CD8-positive, alpha-beta memory T cell (primary cell): Measurements from ENCODE around the gene DIPK1B. TPM values are rescaled to one million over a fixed set of nuclear protein-coding genes. Genes with fewer than 3 reads are reported as not detected.
A peak's percentile ranks its signal among the peaks of the same experiment; 100 is the strongest.

ENCODE experiments used
- CTCF ChIA-PET: fragments of 350-600 bp; sonication (Branson Sonifier 250); formaldehyde crosslinking; loops from one replicate; lab custom pipeline; 2021; ENCODE audit warnings: antibody characterized with exemption; lab: Charles Lee
- POLR2A ChIA-PET: fragments of 350-600 bp; sonication (Branson Sonifier 250); formaldehyde crosslinking; loops from one replicate; lab custom pipeline; 2021; ENCODE audit warnings: antibody characterized with exemption; lab: Charles Lee
- DNase-seq, 5 donors: peaks; one replicate each; pipeline versions ENCODE4 v3.0.0 to v3.0.0-alpha.2; 2020 to 2022; ENCODE audit warnings: mixed read lengths in 1 of 5
- H3K27ac ChIP-seq: one replicate; pipeline ENCODE4 v1.7.0; 2013; ENCODE audit warnings: low read depth, mild to moderate bottlenecking, low read length, moderate library complexity
- H3K27me3 ChIP-seq: 2 replicates; pipeline ENCODE4 v1.7.0; 2013; ENCODE audit warnings: low read length, mild to moderate bottlenecking; ENCODE audit not compliant: insufficient read depth, poor library complexity, severe bottlenecking
- H3K36me3 ChIP-seq: 2 replicates; pipeline ENCODE4 v1.7.0; 2013; ENCODE audit warnings: mild to moderate bottlenecking, low read length, moderate library complexity; ENCODE audit not compliant: insufficient read depth
- H3K4me1 ChIP-seq: 2 replicates; pipeline ENCODE4 v1.7.0; 2013; ENCODE audit warnings: mild to moderate bottlenecking, low read length, moderate library complexity; ENCODE audit not compliant: insufficient read depth
- H3K4me3 ChIP-seq: 2 replicates; pipeline ENCODE4 v1.7.0; 2013; ENCODE audit warnings: mild to moderate bottlenecking, low read length
- H3K9me3 ChIP-seq: 2 replicates; pipeline ENCODE4 v1.7.0; 2013; ENCODE audit warnings: mild to moderate bottlenecking, low read length
- H3K27ac Mint-ChIP-seq, 8 donors: one replicate each; pipeline ENCODE4 v1.8.0; 2020 to 2021; ENCODE audit warnings: mixed read lengths in 8 of 8, mild to moderate bottlenecking in 6 of 8, inconsistent platforms in 3 of 8, moderate library complexity in 3 of 8
- H3K27me3 Mint-ChIP-seq, 2 donors: one replicate each; pipeline ENCODE4 v1.8.0; 2020 to 2021; ENCODE audit warnings: mixed read lengths in 2 of 2, mild to moderate bottlenecking in 1 of 2, moderate library complexity in 1 of 2
- H3K36me3 Mint-ChIP-seq, 3 donors: one replicate each; pipeline ENCODE4 v1.8.0; 2020 to 2021; ENCODE audit warnings: mixed read lengths in 3 of 3, inconsistent platforms in 1 of 3, mild to moderate bottlenecking in 1 of 3
- H3K4me1 Mint-ChIP-seq, 3 donors: one replicate each; pipeline ENCODE4 v1.8.0; 2020 to 2021; ENCODE audit warnings: mixed read lengths in 3 of 3, inconsistent platforms in 1 of 3, mild to moderate bottlenecking in 1 of 3
- H3K4me3 Mint-ChIP-seq, 7 donors: one replicate each; pipeline ENCODE4 v1.8.0; 2020 to 2021; ENCODE audit warnings: mixed read lengths in 7 of 7, mild to moderate bottlenecking in 6 of 7, moderate library complexity in 4 of 7, inconsistent platforms in 2 of 7
- H3K9me3 Mint-ChIP-seq, 5 donors: one replicate each; pipeline ENCODE4 v1.8.0; 2020 to 2022; ENCODE audit warnings: mixed read lengths in 5 of 5, mild to moderate bottlenecking in 3 of 5, moderate library complexity in 2 of 5, inconsistent platforms in 1 of 5
- polyA plus RNA-seq: library from polyadenylated mRNA; unstranded; fragments of 300-500 nt; fragmentation: Illumina TruSeq; gene quantifications from one replicate; pipeline ENCODE4 v1.2.3, GENCODE V29; 2021
- total RNA-seq, 2 experiments: library from RNA; stranded (reverse); gene quantifications; one replicate each; pipeline ENCODE4 v1.2.3, GENCODE V29; 2021

Gene DIPK1B
- total and polyA plus RNA-seq, 3 experiments from 2014 or later, result not detected

DNA sequence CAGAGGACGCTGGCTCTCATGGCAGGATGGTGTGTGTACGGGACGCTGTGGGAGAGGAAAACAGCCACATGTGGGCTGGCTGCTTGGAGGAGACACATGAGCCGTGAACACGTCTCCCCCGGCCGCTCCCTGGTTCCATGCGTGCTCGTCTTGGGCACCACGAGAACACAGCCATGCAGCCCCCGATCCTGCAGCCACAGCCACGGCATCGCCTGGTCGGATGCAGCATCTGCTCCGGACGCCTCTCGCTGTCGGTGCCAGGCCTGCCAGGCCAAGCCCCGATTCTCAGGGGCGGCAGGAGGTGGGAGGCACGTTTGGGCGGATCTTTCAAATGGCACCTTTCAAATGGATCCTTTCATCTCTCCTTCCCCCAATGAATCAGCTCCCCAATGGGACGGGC lies 27.1 kb downstream of the DIPK1B start:
- Histone ChIP-seq H3K4me3 (no peak overlapping the region), H3K27me3 (no peaks in the 10 kb centered on the region), H3K9me3 (no peaks in the 10 kb centered on the region), H3K4me1 (peaks cover 8% of the 10 kb centered on the region), H3K27ac (no peak overlapping the region), H3K36me3 (no peaks in the 10 kb centered on the region)
- Mint-ChIP-seq H3K27me3 (peaks cover 7 to 10% of the 10 kb centered on the region in 2 donors), H3K4me1 (peaks cover 0 to 8% (median 0%) of the 10 kb centered on the region in 3 donors), H3K9me3 (no peaks in the 10 kb centered on the region), H3K27ac (no peak overlapping the region), H3K36me3 (no peaks in the 10 kb centered on the region), H3K4me3 (no peak overlapping the region)
- ChIA-PET POLR2A (interaction anchor here (1.0 kb wide), 1 partner anchor 11 kb away, joined by 3 read pairs; no protein-coding TSS in a partner anchor), CTCF (interaction anchor here (0.7 kb wide), 1 partner anchor 308 kb away, joined by 3 read pairs; no protein-coding TSS in a partner anchor)
- no peak for DNase-seq

- ChIA-PET POLR2A (interaction anchor here (1.0 kb wide), 1 partner anchor 12 kb away, joined by 3 read pairs; no protein-coding TSS in a partner anchor), CTCF (interaction anchor here (0.7 kb wide), 1 partner anchor 307 kb away, joined by 3 read pairs; no protein-coding TSS in a partner anchor)
- Histone ChIP-seq H3K9me3 (no peaks in the 10 kb centered on the region), H3K27ac (no peak overlapping the region), H3K36me3 (no peaks in the 10 kb centered on the region), H3K4me1 (peaks cover 8% of the 10 kb centered on the region), H3K4me3 (no peak overlapping the region), H3K27me3 (no peaks in the 10 kb centered on the region)
- Mint-ChIP-seq H3K36me3 (no peaks in the 10 kb centered on the region), H3K27me3 (peaks cover 7 to 10% of the 10 kb centered on the region in 2 donors), H3K4me3 (peak overlapping the region in 2 of 7 donors; percentile 25 to 49), H3K9me3 (peaks cover 0 to 1% (median 0%) of the 10 kb centered on the region in 5 donors), H3K4me1 (peaks cover 0 to 8% (median 0%) of the 10 kb centered on the region in 3 donors), H3K27ac (no peak overlapping the region)
- no peak for DNase-seq
These were observed 27.7 kb downstream of the DIPK1B start for GRCh38 chr9:136740069-136740468.

- DNase-seq, result no peak
- H3K36me3 Mint-ChIP-seq, result no peaks in the 10 kb centered on the region
These were observed 28.1 kb downstream of the DIPK1B start for GRCh38 chr9:136740491-136740890.

GRCh38 chr9:136740971-136741882 lies 28.9 kb downstream of the DIPK1B start:
- no peak overlapping the region for H3K27ac Mint-ChIP-seq
- POLR2A ChIA-PET, result interaction anchor here (1.4 kb wide), 1 partner anchor 13 kb away, joined by 6 read pairs; no protein-coding TSS in a partner anchor
- no peaks in the 10 kb centered on the region for H3K9me3 ChIP-seq
- H3K4me1 Mint-ChIP-seq, result peaks cover 0 to 8% (median 0%) of the 10 kb centered on the region in 3 donors
- H3K4me3 Mint-ChIP-seq, result peak overlapping the region in 6 of 7 donors; percentile 45 to 77 (median 60)
- peaks cover 8% of the 10 kb centered on the region for H3K4me1 ChIP-seq
- H3K4me3 ChIP-seq, result peak overlapping the region; percentile 37
- CTCF ChIA-PET, result interaction anchor here (0.8 to 1.8 kb wide), 3 partner anchors 12 to 39 kb away, joined by 3 to 11 read pairs (median 3); no protein-coding TSS in a partner anchor
- peaks cover 7 to 10% of the 10 kb centered on the region in 2 donors for H3K27me3 Mint-ChIP-seq
- H3K36me3 Mint-ChIP-seq, result no peaks in the 10 kb centered on the region
- no peaks in the 10 kb centered on the region for H3K36me3 ChIP-seq
- DNase-seq, result no peak
- H3K27me3 ChIP-seq, result no peaks in the 10 kb centered on the region
- no peak overlapping the region for H3K27ac ChIP-seq
- H3K9me3 Mint-ChIP-seq, result peaks cover 0 to 1% (median 0%) of the 10 kb centered on the region in 5 donors

More at GRCh38 chr9:136740491-136740890, 28.1 kb downstream of the DIPK1B start:
- Histone ChIP-seq H3K9me3 (no peaks in the 10 kb centered on the region), H3K4me3 (no peak overlapping the region), H3K27me3 (no peaks in the 10 kb centered on the region), H3K4me1 (peaks cover 8% of the 10 kb centered on the region), H3K36me3 (no peaks in the 10 kb centered on the region), H3K27ac (no peak overlapping the region)
- ChIA-PET POLR2A (interaction anchor here (1.0 kb wide), 1 partner anchor 12 kb away, joined by 3 read pairs; no protein-coding TSS in a partner anchor), CTCF (interaction anchor here (1.8 kb wide), 1 partner anchor 12 kb away, joined by 11 read pairs; no protein-coding TSS in a partner anchor)
- peaks cover 0 to 1% (median 0%) of the 10 kb centered on the region in 5 donors for H3K9me3 Mint-ChIP-seq
- H3K4me3 Mint-ChIP-seq, result peak overlapping the region in 3 of 7 donors; percentile 33 to 49 (median 37)
- peaks cover 7 to 10% of the 10 kb centered on the region in 2 donors for H3K27me3 Mint-ChIP-seq
- no peak overlapping the region for H3K27ac Mint-ChIP-seq
- peaks cover 0 to 8% (median 0%) of the 10 kb centered on the region in 3 donors for H3K4me1 Mint-ChIP-seq

DNA sequence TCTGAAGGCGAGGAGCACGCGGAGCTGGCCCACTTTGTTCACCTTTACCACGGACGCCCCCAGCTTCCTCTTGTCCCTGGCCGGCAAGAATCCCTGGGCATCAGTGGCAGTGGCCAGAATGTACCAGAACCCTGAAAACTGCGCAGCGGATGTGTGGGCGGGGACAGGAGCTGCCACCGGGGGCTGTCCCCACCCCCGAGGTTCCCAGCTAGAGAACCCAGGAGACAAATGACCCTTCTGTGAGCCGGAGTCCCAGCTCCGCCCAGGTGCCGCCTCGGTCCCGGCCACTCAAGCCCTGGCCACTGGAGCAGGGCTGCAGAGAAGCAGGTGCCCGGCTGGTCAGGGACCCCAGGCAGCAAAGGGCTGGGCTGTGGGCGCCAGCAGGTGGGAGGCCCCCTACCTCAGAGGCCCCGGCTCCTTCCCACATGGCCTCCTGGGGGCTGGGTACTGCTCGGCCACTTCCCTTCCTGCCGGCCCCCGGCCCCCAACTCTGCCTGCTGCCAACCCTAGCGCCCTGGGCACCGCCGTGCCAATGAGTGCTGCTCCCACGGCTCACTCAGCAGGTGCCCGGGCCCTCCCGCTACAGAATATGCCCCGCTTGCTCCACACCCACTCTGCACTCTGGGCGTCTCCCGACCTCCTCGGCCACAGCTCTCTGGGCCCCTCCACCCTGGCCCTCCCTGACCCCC lies 29.7 kb downstream of the DIPK1B start:
- Histone ChIP-seq H3K27me3 (no peaks in the 10 kb centered on the region), H3K9me3 (no peaks in the 10 kb centered on the region), H3K4me1 (peaks cover 8% of the 10 kb centered on the region), H3K27ac (no peak overlapping the region), H3K4me3 (peak overlapping the region; percentile 37), H3K36me3 (no peaks in the 10 kb centered on the region)
- Mint-ChIP-seq H3K9me3 (peaks cover 0 to 1% (median 0%) of the 10 kb centered on the region in 5 donors), H3K4me3 (peak overlapping the region in 6 of 7 donors; percentile 45 to 77 (median 60)), H3K27me3 (peaks cover 9 to 12% of the 10 kb centered on the region in 2 donors), H3K27ac (no peak overlapping the region), H3K36me3 (no peaks in the 10 kb centered on the region), H3K4me1 (peaks cover 0 to 8% (median 0%) of the 10 kb centered on the region in 3 donors)
- POLR2A ChIA-PET, result interaction anchor here (1.4 kb wide), 1 partner anchor 14 kb away, joined by 6 read pairs; no protein-coding TSS in a partner anchor
- CTCF ChIA-PET, result interaction anchor here (0.8 to 1.8 kb wide), 3 partner anchors 13 to 39 kb away, joined by 3 to 11 read pairs (median 3); no protein-coding TSS in a partner anchor
- no peak for DNase-seq

GRCh38 chr9:136742591-136743391 lies 30.4 kb downstream of the DIPK1B start, which contains the start of gene LCN10:
LCN10 (minus strand) TSS chr9:136742940; CDS start chr9:136742903, 37 bp downstream.
- H3K4me1 ChIP-seq, result peaks cover 8% of the 10 kb centered on the region
- no peaks in the 10 kb centered on the region for H3K9me3 ChIP-seq
- no peaks in the 10 kb centered on the region for H3K36me3 ChIP-seq
- DNase-seq, result no peak
- H3K4me3 Mint-ChIP-seq, result peak within 1 kb of the TSS in 6 of 7 donors; percentile 45 to 77 (median 60)
- peaks cover 0 to 8% (median 0%) of the 10 kb centered on the region in 3 donors for H3K4me1 Mint-ChIP-seq
- no peaks in the 10 kb centered on the region for H3K27me3 ChIP-seq
- peaks cover 0 to 1% (median 0%) of the 10 kb centered on the region in 5 donors for H3K9me3 Mint-ChIP-seq
- ChIA-PET POLR2A (no interaction called here), CTCF (no interaction called here)
- no peak within 1 kb of the TSS for H3K27ac ChIP-seq
- H3K36me3 Mint-ChIP-seq, result no peaks in the 10 kb centered on the region
- peaks cover 11 to 13% of the 10 kb centered on the region in 2 donors for H3K27me3 Mint-ChIP-seq
- H3K4me3 ChIP-seq, result peak within 1 kb of the TSS; percentile 37
- no peak within 1 kb of the TSS for H3K27ac Mint-ChIP-seq
